Measurements from ENCODE around the gene CMC4. TPM values are rescaled to one million over a fixed set of nuclear protein-coding genes. Genes with fewer than 3 reads are reported as not detected.

The CMC4 gene
- total and polyA plus RNA-seq, 9 of the 15 experiments (the other 6 are each of a cell fraction or from before 2014, with no cell fraction given), result 3.5 to 16.9 (median 8.2) TPM

GRCh38 chrX:155026420-155026726 lies 44.6 kb downstream of the CMC4 start:
- BruUV-seq (replicated peaks), result no TSS peak
- Histone ChIP-seq H3K4me3 (peak overlapping the region; percentile 51), H3K27me3 (ENCODE audit: control insufficient read depth in 2 of 2, insufficient read depth in 2 of 2, low read length in 2 of 2) (no peaks in the 10 kb centered on the region), H3K9me1 (ENCODE audit: control insufficient read depth, insufficient read depth, low read length) (no peaks in the 10 kb centered on the region), H3K79me2 (ENCODE audit: control insufficient read depth, insufficient read depth, low read length) (peaks cover 44% of the 10 kb centered on the region), H2AFZ (ENCODE audit: low read depth, low read length) (peak overlapping the region; percentile 84), H3K36me3 (ENCODE audit: control insufficient read depth, insufficient read depth, low read length) (no peaks in the 10 kb centered on the region), H3K27ac (ENCODE audit: extremely low read depth, low read depth, low read length) (peak overlapping the region; percentile 95), H3K9me3 (replicated peaks; ENCODE audit: control insufficient read depth, insufficient read depth, low read depth, low read length) (no peaks in the 10 kb centered on the region), H3K9ac (ENCODE audit: insufficient read depth in 1 of 2, low read depth in 2 of 2, low read length in 2 of 2) (peak overlapping the region; percentile 70 to 75; a peak in 3 of 4 replicates), H3K4me2 (ENCODE audit: insufficient read depth, low read length) (peak overlapping the region; percentile 50), H4K20me1 (replicated peaks; ENCODE audit: control insufficient read depth, insufficient read depth, low read length) (no peaks in the 10 kb centered on the region), H3K4me1 (replicated peaks in 1 of 2; ENCODE audit: control insufficient read depth in 2 of 2, insufficient read depth in 2 of 2, low read length in 2 of 2) (peaks cover 14 to 31% of the 10 kb centered on the region in 2 experiments)
- FAIRE-seq (no peak), DNase-seq (ENCODE audit: extremely low read depth in 1 of 4, low spot score in 3 of 4) (no peak), ATAC-seq (no peak)
- intact Hi-C loops (cut with micrococcal nuclease) (loop anchor here (2.0 kb wide), 1 partner anchor 40 kb away; no protein-coding TSS in a partner anchor), in situ Hi-C loops (cut with MboI) (no loop called here)
- 0% methylated on average over 10 of the region's 16 CpGs for WGBS (ENCODE audit: insufficient coverage, low coverage, missing lambda C conversion rate)
- CTCF ChIA-PET (ENCODE audit: low intra/inter-chr PET ratio), result no interaction called here
- POLR2A ChIA-PET, result interaction anchor here (0.6 to 1.4 kb wide), 6 partner anchors 9 to 677 kb away, joined by 3 to 6 read pairs (median 4); no protein-coding TSS in a partner anchor
- TF ChIP-seq ARID1B (IDR thresholded peaks at IDR 0.05) (peak; percentile 31), FOSL1 (tag; conservative IDR thresholded peaks at IDR 0.05) (peak; percentile 85), NCOA6 (IDR thresholded peaks at IDR 0.05) (peak; percentile 73), NCOR1 (IDR thresholded peaks at IDR 0.05) (0 out of 2 replicates have a peak, but pooled peaks have one; percentile 11), ZNF740 (CRISPR knock-in tag; IDR thresholded peaks at IDR 0.05) (no peak), ZNF740 (tag; IDR thresholded peaks at IDR 0.05) (peak in 1 of 2 experiments; percentile 74; a peak in 2 of 4 replicates), ATF3 (IDR thresholded peaks at IDR 0.05) (peak; percentile 79), ATF3 (CRISPR knock-in tag; conservative IDR thresholded peaks at IDR 0.05) (no peak), SMARCC2 (IDR thresholded peaks at IDR 0.05; ENCODE audit: low read depth) (peak; percentile 49; the same call in 1 of the 2 replicates), STAT6 (CRISPR knock-in tag; IDR thresholded peaks at IDR 0.05) (no peak), SMARCE1 (IDR thresholded peaks at IDR 0.05) (0 out of 2 replicates have a peak, but pooled peaks have one; percentile 48), JUN (IDR thresholded peaks at IDR 0.05; ENCODE audit: borderline replicate concordance, low read depth, low read length) (0 out of 2 replicates have a peak, but pooled peaks have one; percentile 30), JUN (CRISPR knock-in tag; IDR thresholded peaks at IDR 0.05; ENCODE audit: borderline replicate concordance) (no peak), SMARCA4 (IDR thresholded peaks at IDR 0.05) (peak; percentile 72; the same call in 1 of the 2 replicates), NFIC (IDR thresholded peaks at IDR 0.05) (peak; percentile 13; the same call in 1 of the 2 replicates), TEAD4 (IDR thresholded peaks at IDR 0.05; ENCODE audit: low read length) (peak; percentile 20; the same call in 1 of the 2 replicates), TEAD4 (CRISPR knock-in tag; IDR thresholded peaks at IDR 0.05; ENCODE audit: borderline replicate concordance) (no peak), TAF1 (IDR thresholded peaks at IDR 0.05; ENCODE audit: control insufficient read depth, extremely low read depth, insufficient read depth, low read length, severe bottlenecking) (peak; percentile 58), MITF (IDR thresholded peaks at IDR 0.05) (no peak)
